Body of pancreas (tissue), 4 donors: ENCODE measurements around the gene RAD51B.

ENCODE experiments used
- CTCF ChIP-seq, 7 experiments: fragments of 450-650 bp in 4 of 7; fragments of 200-600 bp in 3 of 7; sonication (generic) in 3 of 7; IDR thresholded peaks; one replicate each; pipeline ENCODE4 v1.5.1; 2016 to 2019; ENCODE audit warnings: antibody characterized with exemption in 7 of 7
- POLR2A ChIP-seq, 3 donors: fragments of 450-650 bp; IDR thresholded peaks; one replicate each; pipeline ENCODE4 v1.6.1; 2016; ENCODE audit warnings: antibody characterized with exemption in 3 of 3, mild to moderate bottlenecking in 2 of 3

GRCh38 chr14:68511129-68512047 lies 691.8 kb downstream of the RAD51B start:
- TF ChIP-seq POLR2A (IDR thresholded peaks at IDR 0.05): no peak
- TF ChIP-seq CTCF (IDR thresholded peaks at IDR 0.05): no peak
